Esophagus muscularis mucosa (tissue), 4 donors: ENCODE data around the gene REEP2. TPM values are rescaled to one million over a fixed set of nuclear protein-coding genes. Genes with fewer than 3 reads are reported as not detected.

Source experiments
- DNase-seq: peaks from one replicate; pipeline ENCODE4 v3.0.0-alpha.2; 2017; ENCODE audit errors: extremely low spot score
- H3K27ac ChIP-seq, 4 donors: fragments of 200-600 bp; sonication (generic); replicated peaks in 1 of 4; 1 replicate in 3 of 4; 2 replicates in 1 of 4; pipeline ENCODE4 v1.5.1; 2016 to 2019; ENCODE audit warnings: mild to moderate bottlenecking in 1 of 4
- H3K27me3 ChIP-seq, 4 donors: fragments of 200-600 bp; sonication (generic); one replicate each; pipeline versions ENCODE4 v1.5.1 to v1.6.0; 2016 to 2019
- H3K36me3 ChIP-seq, 4 donors: fragments of 200-600 bp; sonication (generic); one replicate each; pipeline ENCODE4 v1.5.1; 2016 to 2019
- H3K4me1 ChIP-seq, 4 donors: fragments of 200-600 bp; sonication (generic); one replicate each; pipeline ENCODE4 v1.5.1; 2016 to 2019
- H3K4me3 ChIP-seq, 4 donors: fragments of 200-600 bp; sonication (generic); 1 replicate in 2 of 4; 2 replicates in 2 of 4; pipeline ENCODE4 v1.5.1; 2016 to 2019; ENCODE audit warnings: mild to moderate bottlenecking in 4 of 4, moderate library complexity in 1 of 4
- H3K9me3 ChIP-seq, 4 donors: fragments of 200-600 bp; sonication (generic); 1 replicate in 3 of 4; 2 replicates in 1 of 4; pipeline ENCODE4 v1.5.1; 2016 to 2019
- EP300 ChIP-seq: sonication (generic); formaldehyde crosslinking; IDR thresholded peaks from one replicate; pipeline ENCODE4 v1.6.1; 2017; ENCODE audit warnings: antibody characterized with exemption
- POLR2A ChIP-seq: fragments of 450-650 bp; IDR thresholded peaks from one replicate; pipeline ENCODE4 v1.6.1; 2017; ENCODE audit warnings: antibody characterized with exemption, moderate library complexity, mild to moderate bottlenecking, low read depth
- POLR2AphosphoS5 ChIP-seq, 2 donors: sonication (generic); formaldehyde crosslinking; IDR thresholded peaks; one replicate each; pipeline ENCODE4 v1.6.1; 2017; ENCODE audit warnings: antibody characterized with exemption in 2 of 2
- WGBS: methylation state at CpG from one replicate; pipeline ENCODE4 v1.1.5; 2018; 5-methylcytosine and 5-hydroxymethylcytosine counted together
- intact Hi-C: fragments of 100-400 bp; cut with DNase I; formaldehyde crosslinking; loops from one replicate; pipeline ENCODE4 v1.15.1; 2023
- total RNA-seq, 4 donors: library from RNA; depleted of rRNA; stranded (reverse); fragments of >200 nt; gene quantifications; one replicate each; pipeline versions ENCODE4 v1.1.0 to v1.2.1, GENCODE V29; 2016
- TF ChIP-seq, protein P1 (sequence below), 3 experiments: fragments of 200-600 bp in 2 of 3; fragments of 450-650 bp in 1 of 3; sonication (generic) in 2 of 3; IDR thresholded peaks; one replicate each; pipeline ENCODE4 v1.5.1; 2017 to 2019; ENCODE audit warnings: antibody characterized with exemption in 3 of 3, mild to moderate bottlenecking in 2 of 3, moderate library complexity in 1 of 3

REEP2 gene
- total RNA-seq, 4 donors from 2014 or later: 24.5 to 55.9 (median 33.6) TPM

DNA sequence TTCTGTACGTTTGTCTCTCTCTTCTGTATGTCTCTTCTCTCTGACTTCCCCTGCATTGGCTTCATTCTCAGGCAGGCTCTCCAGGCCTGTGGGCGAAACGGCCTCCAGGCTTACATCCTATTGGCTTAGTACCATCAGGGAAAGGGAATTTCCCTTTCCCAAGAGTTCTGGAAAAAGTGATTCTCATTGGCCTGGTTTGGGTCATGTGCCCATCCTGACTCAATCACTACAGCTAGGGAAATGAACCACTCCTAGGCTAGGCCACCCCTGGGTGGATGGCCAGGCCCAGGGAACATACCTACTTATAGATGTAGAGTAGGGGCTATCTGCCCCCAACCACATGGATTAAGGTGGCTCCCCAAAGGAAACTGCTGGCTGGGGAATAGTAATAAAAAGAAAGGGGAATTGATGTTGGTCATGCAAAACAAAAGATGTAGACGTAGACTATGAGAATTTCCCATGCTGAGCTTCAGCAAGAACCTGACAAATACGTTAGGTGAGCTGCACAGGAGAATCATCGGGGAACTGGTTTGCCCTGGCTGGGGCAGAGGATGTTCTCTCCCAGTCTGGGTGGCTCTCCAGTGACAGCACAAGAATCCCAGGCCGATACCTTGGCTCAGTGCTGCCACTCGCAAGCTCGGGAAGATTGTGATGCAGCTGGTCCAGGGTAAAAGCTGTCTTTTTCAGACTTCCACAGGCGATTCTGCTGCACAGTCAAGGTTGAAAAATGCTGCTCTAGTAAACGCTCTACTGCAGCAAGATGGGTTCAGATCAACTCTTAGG, 22.7 kb downstream of the REEP2 start:
- no peaks in the 10 kb centered on the region for H3K36me3 ChIP-seq
- TF ChIP-seq POLR2AphosphoS5 (IDR thresholded peaks at IDR 0.05) (no peak), POLR2A (no peak), EP300 (no peak)
- TF ChIP-seq, protein P1, sequence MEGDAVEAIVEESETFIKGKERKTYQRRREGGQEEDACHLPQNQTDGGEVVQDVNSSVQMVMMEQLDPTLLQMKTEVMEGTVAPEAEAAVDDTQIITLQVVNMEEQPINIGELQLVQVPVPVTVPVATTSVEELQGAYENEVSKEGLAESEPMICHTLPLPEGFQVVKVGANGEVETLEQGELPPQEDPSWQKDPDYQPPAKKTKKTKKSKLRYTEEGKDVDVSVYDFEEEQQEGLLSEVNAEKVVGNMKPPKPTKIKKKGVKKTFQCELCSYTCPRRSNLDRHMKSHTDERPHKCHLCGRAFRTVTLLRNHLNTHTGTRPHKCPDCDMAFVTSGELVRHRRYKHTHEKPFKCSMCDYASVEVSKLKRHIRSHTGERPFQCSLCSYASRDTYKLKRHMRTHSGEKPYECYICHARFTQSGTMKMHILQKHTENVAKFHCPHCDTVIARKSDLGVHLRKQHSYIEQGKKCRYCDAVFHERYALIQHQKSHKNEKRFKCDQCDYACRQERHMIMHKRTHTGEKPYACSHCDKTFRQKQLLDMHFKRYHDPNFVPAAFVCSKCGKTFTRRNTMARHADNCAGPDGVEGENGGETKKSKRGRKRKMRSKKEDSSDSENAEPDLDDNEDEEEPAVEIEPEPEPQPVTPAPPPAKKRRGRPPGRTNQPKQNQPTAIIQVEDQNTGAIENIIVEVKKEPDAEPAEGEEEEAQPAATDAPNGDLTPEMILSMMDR (IDR thresholded peaks at IDR 0.05): no peak
- H3K27ac ChIP-seq: peak overlapping the region in 1 of 4 donors; percentile 15
- peaks cover 38 to 54% (median 40%) of the 10 kb centered on the region in 4 donors for H3K4me1 ChIP-seq
- intact Hi-C loops: loop anchor here (2.0 kb wide), 1 partner anchor 39 kb away; no protein-coding TSS in a partner anchor
- no peaks in the 10 kb centered on the region for H3K9me3 ChIP-seq
- no peaks in the 10 kb centered on the region for H3K27me3 ChIP-seq
- 79% methylated on average over 11 of the region's 11 CpGs for WGBS
- no peak overlapping the region for H3K4me3 ChIP-seq
- no peak for DNase-seq

DNA sequence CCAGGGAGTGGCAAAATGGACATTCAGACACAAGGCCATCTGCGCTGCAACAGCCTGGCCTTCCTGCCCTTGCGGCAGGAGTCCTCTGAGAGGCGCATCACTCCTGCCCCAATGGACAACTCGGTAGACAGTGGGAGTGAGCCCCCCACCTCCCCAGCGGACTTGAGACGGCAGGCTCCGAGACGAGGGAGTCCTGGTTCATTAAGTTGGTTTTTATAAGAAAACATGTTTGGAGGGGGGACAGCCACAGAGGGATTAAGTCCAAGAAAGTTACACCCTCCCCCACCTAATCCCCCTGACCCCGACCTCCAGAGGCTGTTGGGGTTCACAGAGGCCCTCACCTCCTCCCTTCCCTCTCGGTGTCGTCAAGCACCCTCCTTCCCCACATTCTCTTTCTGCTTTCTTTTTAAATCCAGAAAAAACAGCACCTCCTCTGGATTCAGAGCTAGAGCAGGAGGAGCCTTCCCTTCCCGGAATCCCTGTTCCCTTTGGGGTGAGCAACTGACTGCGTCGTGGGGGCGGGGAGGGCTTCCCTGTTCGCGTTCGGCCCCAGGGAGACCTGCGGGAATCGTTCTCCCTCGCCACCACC, 24.7 kb downstream of the REEP2 start:
- Histone ChIP-seq H3K4me1 (peaks cover 37 to 64% (median 46%) of the 10 kb centered on the region in 4 donors), H3K4me3 (peak overlapping the region; percentile 67 to 98 (median 74)), H3K9me3 (no peaks in the 10 kb centered on the region), H3K36me3 (peaks cover 0 to 18% (median 9%) of the 10 kb centered on the region in 4 donors), H3K27me3 (no peaks in the 10 kb centered on the region), H3K27ac (peak overlapping the region; percentile 96 to 99 (median 98))
- TF ChIP-seq EP300 (no peak), POLR2A (no peak), POLR2AphosphoS5 (IDR thresholded peaks at IDR 0.05) (no peak)
- TF ChIP-seq, protein P1 (IDR thresholded peaks at IDR 0.05): peak in 1 of 3 experiments; percentile 6
- 37% methylated on average over 12 of the region's 21 CpGs for WGBS
- no peak for DNase-seq
- intact Hi-C loops: loop anchor here (2.0 kb wide), 1 partner anchor 37 kb away; no protein-coding TSS in a partner anchor

DNA sequence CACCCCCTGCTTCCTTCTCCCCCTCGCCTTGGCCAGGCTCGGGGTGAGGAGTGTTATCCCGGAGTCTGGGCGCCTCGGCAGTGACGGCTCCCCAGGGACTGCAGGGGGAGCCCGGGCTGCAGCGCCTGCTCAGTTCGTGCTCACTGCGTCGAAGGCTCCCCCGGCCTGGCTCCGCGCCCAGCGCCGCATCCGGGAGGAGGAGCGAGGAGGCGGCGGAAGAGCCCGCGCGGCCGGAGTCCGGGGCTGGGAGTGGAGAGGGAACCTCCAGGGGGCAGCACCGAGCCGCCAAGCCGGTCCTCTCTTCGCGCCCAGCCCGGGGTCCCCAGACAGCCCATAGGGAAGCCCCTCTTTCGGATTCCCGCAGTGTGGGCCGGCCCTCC, 25.1 kb downstream of the REEP2 start:
- peaks cover 32 to 59% (median 42%) of the 10 kb centered on the region in 4 donors for H3K4me1 ChIP-seq
- H3K27me3 ChIP-seq: no peaks in the 10 kb centered on the region
- peak overlapping the region; percentile 67 to 98 (median 74) for H3K4me3 ChIP-seq
- TF ChIP-seq POLR2A (peak; percentile 64), POLR2AphosphoS5 (IDR thresholded peaks at IDR 0.05) (peak; percentile 93), EP300 (no peak)
- TF ChIP-seq, protein P1 (IDR thresholded peaks at IDR 0.05): peak; percentile 86 to 91 (median 91)
- H3K9me3 ChIP-seq: no peaks in the 10 kb centered on the region
- H3K27ac ChIP-seq: peak overlapping the region; percentile 96 to 99 (median 98)
- WGBS: 1% methylated on average over 18 of the region's 34 CpGs
- peaks cover 0 to 18% (median 9%) of the 10 kb centered on the region in 4 donors for H3K36me3 ChIP-seq
- intact Hi-C loops: no loop called here
- peak; percentile 96 for DNase-seq

DNA sequence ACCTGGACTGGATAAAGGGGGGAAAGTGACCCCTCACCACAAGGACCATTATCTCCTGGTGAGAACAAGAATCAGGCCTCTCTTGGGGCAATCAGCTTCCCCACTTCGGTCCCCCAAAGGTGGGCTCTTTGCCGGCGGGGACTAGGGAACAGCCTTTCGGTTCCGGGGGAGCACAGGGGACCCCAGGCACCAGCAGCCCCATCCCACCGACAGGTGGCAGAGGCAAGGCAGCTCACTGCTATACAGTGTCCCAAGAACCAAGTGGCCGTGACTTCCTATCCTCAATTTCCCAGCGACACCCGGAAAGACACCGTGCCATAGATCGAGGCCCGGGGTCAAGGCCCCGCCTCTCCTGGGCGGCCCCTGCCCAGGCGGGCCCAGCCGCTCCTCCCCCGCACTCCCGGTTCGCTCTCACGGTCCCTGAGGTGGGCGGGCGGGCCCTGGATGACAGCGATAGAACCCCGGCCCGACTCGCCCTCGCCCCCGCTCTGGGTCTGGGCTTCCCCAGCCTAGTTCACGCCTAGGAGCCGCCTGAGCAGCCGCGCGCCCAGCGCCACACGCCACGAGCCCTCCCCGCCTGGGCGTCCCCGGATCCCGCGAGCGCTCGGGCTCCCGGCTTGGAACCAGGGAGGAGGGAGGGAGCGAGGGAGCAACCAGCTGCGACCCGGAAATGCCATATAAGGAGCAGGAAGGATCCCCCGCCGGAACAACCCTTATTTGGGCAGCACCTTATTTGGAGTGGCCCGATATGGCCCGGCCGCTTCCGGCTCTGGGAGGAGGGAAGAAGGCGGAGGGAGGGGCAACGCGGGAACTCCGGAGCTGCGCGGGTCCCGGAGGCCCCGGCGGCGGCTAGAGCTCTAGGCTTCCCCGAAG, 25.8 kb downstream of the REEP2 start:
- peak overlapping the region; percentile 96 to 99 (median 98) for H3K27ac ChIP-seq
- DNase-seq: peak; percentile 99
- peaks cover 0 to 18% (median 9%) of the 10 kb centered on the region in 4 donors for H3K36me3 ChIP-seq
- peak overlapping the region; percentile 67 to 98 (median 74) for H3K4me3 ChIP-seq
- 0% methylated on average over 34 of the region's 64 CpGs for WGBS
- H3K4me1 ChIP-seq: peaks cover 32 to 53% (median 38%) of the 10 kb centered on the region in 4 donors
- intact Hi-C loops: no loop called here
- H3K27me3 ChIP-seq: no peaks in the 10 kb centered on the region
- H3K9me3 ChIP-seq: no peaks in the 10 kb centered on the region
- no peak for TF ChIP-seq EP300
- peak; percentile 50 for TF ChIP-seq POLR2A
- TF ChIP-seq, protein P1 (IDR thresholded peaks at IDR 0.05): peak in 1 of 3 experiments; percentile 32
- TF ChIP-seq POLR2AphosphoS5 (IDR thresholded peaks at IDR 0.05): peak; percentile 75 to 87
